Activated CD8-positive, alpha-beta memory T cell treated with anti-CD3 and anti-CD28 coated beads, Interleukin-2, amount 50 U/mL, for 48 hours (primary cell): ENCODE measurements around the gene FRK.
"Not testable (repeated sequence)": the region's sequence is repeated elsewhere in the genome, so short reads cannot be mapped to it uniquely, and the experiment has no call there.

Experiments
- DNase-seq: peaks from one replicate; pipeline ENCODE4 v3.0.0-alpha.2; 2020

The FRK gene

GRCh38 chr6:116003668-116004067, 57.0 kb downstream of the FRK start:
- no peak for DNase-seq

GRCh38 chr6:116002756-116003155, 57.9 kb downstream of the FRK start:
- DNase-seq: no peak

GRCh38 chr6:115999235-115999634, 61.5 kb downstream of the FRK start:
- DNase-seq: no peak

GRCh38 chr6:115997990-115998585, 62.6 kb downstream of the FRK start:
- no peak for DNase-seq

- no peak for DNase-seq
Measured at GRCh38 chr6:115986026-115986425, 74.7 kb downstream of the FRK start.

GRCh38 chr6:115984809-115985208, 75.9 kb downstream of the FRK start:
- DNase-seq: no peak

- DNase-seq: no peak
Measured at GRCh38 chr6:115983998-115984397, 76.7 kb downstream of the FRK start.

- DNase-seq: no peak
Measured at GRCh38 chr6:115982453-115982852, 78.2 kb downstream of the FRK start.

- no peak for DNase-seq
Measured at GRCh38 chr6:115977220-115977619, 83.5 kb downstream of the FRK start.

- DNase-seq: no peak
Measured at GRCh38 chr6:115976321-115976870, 84.3 kb downstream of the FRK start.

- DNase-seq: no peak
Measured at GRCh38 chr6:115972679-115973078, 88.0 kb downstream of the FRK start.

- no peak for DNase-seq
Measured at GRCh38 chr6:115971785-115972184, 88.9 kb downstream of the FRK start.

GRCh38 chr6:115969930-115970273, 90.8 kb downstream of the FRK start:
- no peak for DNase-seq

GRCh38 chr6:115969207-115969929, 91.3 kb downstream of the FRK start:
- no peak for DNase-seq

- not testable (repeated sequence) for DNase-seq
Measured at GRCh38 chr6:115960286-115960685, 100.4 kb downstream of the FRK start.

- DNase-seq: no peak
Measured at GRCh38 chr6:115958958-115959357, 101.7 kb downstream of the FRK start.

- no peak for DNase-seq
Measured at GRCh38 chr6:115954740-115955139, 106.0 kb downstream of the FRK start.

- DNase-seq: no peak
Measured at GRCh38 chr6:115948751-115949150, 111.9 kb downstream of the FRK start.

GRCh38 chr6:115947966-115948541, 112.6 kb downstream of the FRK start:
- DNase-seq: no peak

GRCh38 chr6:115945812-115946211, 114.9 kb downstream of the FRK start:
- no peak for DNase-seq

- DNase-seq: no peak
Measured at GRCh38 chr6:115945306-115945705, 115.4 kb downstream of the FRK start.

- not testable (repeated sequence) for DNase-seq
Measured at GRCh38 chr6:115944829-115945228, 115.9 kb downstream of the FRK start.

GRCh38 chr6:115937502-115937901, 123.2 kb downstream of the FRK start:
- not testable (repeated sequence) for DNase-seq

GRCh38 chr6:115935361-115935760, 125.3 kb downstream of the FRK start:
- no peak for DNase-seq
